BJ (cell line): Measurements from ENCODE around the gene CASP4. TPM values are rescaled to one million over a fixed set of nuclear protein-coding genes. Genes with fewer than 3 reads are reported as not detected.
"Not testable (repeated sequence)": the region's sequence is repeated elsewhere in the genome, so short reads cannot be mapped to it uniquely, and the experiment has no call there.

ENCODE experiments used
- CTCF ChIA-PET: fragments of 350-600 bp; formaldehyde crosslinking; extraction: SDS; loops from one replicate; lab custom pipeline; 2021; ENCODE audit warnings: antibody characterized with exemption, inconsistent platforms; lab: Yijun Ruan, JAX
- POLR2A ChIA-PET: fragments of 300-600 bp; sonication (Branson Sonifier 250); formaldehyde crosslinking; extraction: SDS; loops from one replicate; lab custom pipeline; 2021; ENCODE audit warnings: antibody characterized with exemption; lab: Charles Lee
- DNase-seq: peaks from one replicate; pipeline ENCODE4 v3.0.0-alpha.2; 2011; ENCODE audit warnings: low read depth
- H3K27me3 ChIP-seq: 2 replicates; pipeline ENCODE4 v1.6.0; 2011; ENCODE audit warnings: low read length; ENCODE audit not compliant: control insufficient read depth, insufficient read depth
- H3K36me3 ChIP-seq: 2 replicates; pipeline ENCODE4 v1.5.1; 2011; ENCODE audit warnings: low read length; ENCODE audit not compliant: control insufficient read depth, insufficient read depth
- H3K4me3 ChIP-seq: 2 replicates; pipeline ENCODE4 v1.5.1; 2011; ENCODE audit warnings: low read depth, mild to moderate bottlenecking, control low read depth, low read length
- polyA plus RNA-seq: library from polyadenylated mRNA; depleted of rRNA; stranded (reverse); fragments of >200 nt; gene quantifications from 2 replicates; pipeline ENCODE4 v1.2.3, GENCODE V29; 2011
- TF ChIP-seq, protein P1 (sequence below): IDR thresholded peaks from 2 replicates; pipeline ENCODE4 v1.5.1; 2011; ENCODE audit warnings: low read depth, mild to moderate bottlenecking, control low read depth, inconsistent platforms, low read length, moderate library complexity; ENCODE audit not compliant: insufficient read depth

Gene CASP4
- polyA plus RNA-seq, 1 experiment: 87.7 TPM

DNA sequence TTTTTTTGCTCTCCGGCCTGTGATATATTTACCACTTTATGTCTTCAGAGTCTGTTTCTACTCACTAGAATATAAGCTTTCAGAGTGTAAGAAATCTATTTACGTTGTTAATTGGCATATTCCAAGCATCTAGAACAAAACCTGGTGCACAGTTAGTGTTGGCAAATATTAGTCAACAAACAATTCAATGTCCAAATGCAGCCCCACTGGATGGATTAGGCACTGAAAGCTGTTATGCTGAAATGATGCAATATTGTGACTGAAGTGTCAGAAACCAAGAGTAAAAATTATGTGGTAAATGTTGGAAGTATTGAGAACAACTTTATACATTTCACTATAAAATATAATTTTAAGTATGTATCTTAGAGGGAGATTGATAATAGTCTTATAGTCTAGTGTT lies 24.8 kb downstream of the CASP4 start:
- POLR2A ChIA-PET: no interaction called here

DNA sequence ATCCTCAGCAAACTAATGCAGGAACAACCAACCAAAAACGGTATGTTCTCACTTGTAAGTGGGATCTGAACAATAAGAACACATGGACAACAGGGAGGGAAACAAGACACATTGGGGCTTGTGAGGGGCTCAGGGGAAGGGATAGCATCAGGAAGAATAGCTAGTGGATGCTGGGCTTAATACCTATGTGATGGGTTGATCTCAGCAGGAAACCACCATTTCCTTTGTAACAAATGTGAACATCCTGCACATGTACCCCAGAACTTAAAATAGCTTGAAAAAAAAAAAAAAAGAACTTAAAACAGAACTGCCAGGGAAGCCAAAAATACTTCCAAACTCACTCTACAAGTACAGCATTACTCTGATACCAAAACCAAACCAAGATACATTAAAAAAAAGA lies 33.8 kb downstream of the CASP4 start:
- TF ChIP-seq, protein P1, sequence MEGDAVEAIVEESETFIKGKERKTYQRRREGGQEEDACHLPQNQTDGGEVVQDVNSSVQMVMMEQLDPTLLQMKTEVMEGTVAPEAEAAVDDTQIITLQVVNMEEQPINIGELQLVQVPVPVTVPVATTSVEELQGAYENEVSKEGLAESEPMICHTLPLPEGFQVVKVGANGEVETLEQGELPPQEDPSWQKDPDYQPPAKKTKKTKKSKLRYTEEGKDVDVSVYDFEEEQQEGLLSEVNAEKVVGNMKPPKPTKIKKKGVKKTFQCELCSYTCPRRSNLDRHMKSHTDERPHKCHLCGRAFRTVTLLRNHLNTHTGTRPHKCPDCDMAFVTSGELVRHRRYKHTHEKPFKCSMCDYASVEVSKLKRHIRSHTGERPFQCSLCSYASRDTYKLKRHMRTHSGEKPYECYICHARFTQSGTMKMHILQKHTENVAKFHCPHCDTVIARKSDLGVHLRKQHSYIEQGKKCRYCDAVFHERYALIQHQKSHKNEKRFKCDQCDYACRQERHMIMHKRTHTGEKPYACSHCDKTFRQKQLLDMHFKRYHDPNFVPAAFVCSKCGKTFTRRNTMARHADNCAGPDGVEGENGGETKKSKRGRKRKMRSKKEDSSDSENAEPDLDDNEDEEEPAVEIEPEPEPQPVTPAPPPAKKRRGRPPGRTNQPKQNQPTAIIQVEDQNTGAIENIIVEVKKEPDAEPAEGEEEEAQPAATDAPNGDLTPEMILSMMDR: no peak
- Histone ChIP-seq H3K36me3 (no peaks in the 10 kb centered on the region), H3K27me3 (no peaks in the 10 kb centered on the region), H3K4me3 (no peak overlapping the region)
- ChIA-PET POLR2A (no interaction called here), CTCF (interaction anchor here (0.8 kb wide), 1 partner anchor 929 kb away, joined by 3 read pairs; no protein-coding TSS in a partner anchor)
- DNase-seq: no peak

More for the DNA sequence above, 24.8 kb downstream of the CASP4 start:
- DNase-seq: no peak
- CTCF ChIA-PET: interaction anchor here (0.6 to 0.7 kb wide), 2 partner anchors 514 to 1003 kb away, joined by 3 read pairs; no protein-coding TSS in a partner anchor
- Histone ChIP-seq H3K4me3 (no peak overlapping the region), H3K27me3 (no peaks in the 10 kb centered on the region), H3K36me3 (peaks cover 2% of the 10 kb centered on the region; the same call in 1 of the 2 replicates)
- TF ChIP-seq, protein P1: no peak

DNA sequence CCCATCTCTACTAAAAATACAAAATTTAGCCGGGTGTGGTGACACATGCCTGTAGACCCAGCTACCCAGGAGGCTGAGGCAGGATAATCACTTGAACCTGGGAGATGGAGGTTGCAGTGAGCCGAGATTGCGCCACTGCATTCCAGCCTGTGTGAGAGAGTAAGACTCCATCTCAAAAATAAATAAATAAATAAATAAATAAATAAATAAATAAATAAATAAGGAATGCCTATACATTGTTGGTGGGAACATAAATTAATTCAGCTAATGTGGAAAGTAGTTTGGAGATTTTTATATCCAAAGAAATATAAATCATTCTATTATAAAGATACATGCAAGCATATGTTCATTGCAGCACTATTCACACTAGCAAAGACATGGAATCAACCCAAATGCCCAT lies 34.3 kb downstream of the CASP4 start:
- H3K36me3 ChIP-seq, POLR2A ChIA-PET, DNase-seq, H3K4me3 ChIP-seq, H3K27me3 ChIP-seq: not testable (repeated sequence)
- CTCF ChIA-PET: interaction anchor here (0.8 kb wide), 1 partner anchor 930 kb away, joined by 3 read pairs; no protein-coding TSS in a partner anchor

DNA sequence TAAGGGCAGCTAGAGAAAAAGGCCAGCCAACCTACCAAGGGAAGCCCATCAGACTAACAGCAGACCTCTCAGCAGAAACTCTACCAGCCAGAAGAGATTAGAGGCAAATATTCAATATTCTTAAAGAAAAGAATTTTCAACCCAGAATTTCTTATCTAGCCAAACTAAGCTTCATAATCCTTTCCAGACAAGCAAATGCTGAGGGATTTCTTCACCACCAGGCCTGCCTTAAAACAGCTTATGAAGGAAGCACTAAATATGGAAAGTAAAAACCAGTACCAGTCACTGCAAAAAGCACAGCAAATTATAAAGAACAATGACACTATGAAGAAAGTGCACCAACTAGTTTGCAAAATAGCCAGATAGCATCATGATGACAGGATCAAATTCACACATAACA lies 39.6 kb downstream of the CASP4 start:
- no peaks in the 10 kb centered on the region for H3K36me3 ChIP-seq
- DNase-seq: no peak
- TF ChIP-seq, protein P1: no peak
- CTCF ChIA-PET: no interaction called here
- POLR2A ChIA-PET: no interaction called here
- no peaks in the 10 kb centered on the region for H3K27me3 ChIP-seq
- H3K4me3 ChIP-seq: no peak overlapping the region

DNA sequence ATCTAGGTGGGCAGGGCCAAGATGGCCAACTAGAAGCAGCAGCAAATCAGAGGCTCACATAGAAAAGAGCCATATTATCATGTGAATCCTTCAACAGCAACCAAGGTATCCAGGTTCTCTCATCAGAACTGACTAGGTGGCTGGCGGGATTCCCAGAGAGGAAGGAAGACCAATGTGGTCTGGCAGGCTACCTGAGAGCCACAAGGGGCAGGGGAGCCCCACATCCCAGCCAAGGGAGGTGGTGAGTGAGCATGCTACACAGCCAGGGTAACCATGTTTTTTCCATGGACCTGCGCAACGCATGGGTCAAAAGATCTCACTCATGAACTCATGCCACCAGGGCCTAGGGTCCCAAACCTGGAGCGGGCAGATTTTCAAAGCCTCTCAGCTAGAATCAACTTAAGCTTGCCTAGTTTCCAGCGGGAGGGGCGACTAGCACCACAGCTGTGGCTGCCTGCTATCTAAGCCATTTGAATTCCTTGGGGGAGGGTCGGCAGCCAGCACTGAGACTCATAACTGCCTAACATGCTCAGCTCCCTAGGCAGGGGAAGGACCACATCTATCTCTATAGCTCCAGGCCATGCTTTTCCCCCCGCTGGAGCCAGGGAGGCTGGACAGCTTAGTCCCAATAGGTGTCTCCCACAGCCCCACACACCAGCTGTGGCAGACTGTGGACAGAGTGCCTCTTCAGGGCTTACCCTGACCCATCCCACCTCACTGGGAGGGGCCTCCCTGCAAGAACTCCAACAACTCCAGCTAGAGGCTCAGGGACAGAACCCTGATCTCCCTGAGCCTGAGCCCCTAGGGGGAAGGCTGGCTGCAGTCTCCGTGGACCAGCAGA lies 41.4 kb downstream of the CASP4 start:
- Histone ChIP-seq H3K36me3 (no peaks in the 10 kb centered on the region), H3K27me3 (no peaks in the 10 kb centered on the region), H3K4me3 (no peak overlapping the region)
- CTCF ChIA-PET: no interaction called here
- DNase-seq: no peak
- TF ChIP-seq, protein P1: no peak
- POLR2A ChIA-PET: no interaction called here
